ENCODE results near the gene PC. TPM values are rescaled to one million over a fixed set of nuclear protein-coding genes. Genes with fewer than 3 reads are reported as not detected.

The PC gene
- total RNA-seq, 5 donors from 2014 or later (not counting 1 experiment from before 2014, with no cell fraction given): 6.2 to 10.0 (median 7.4) TPM

- Mint-ChIP-seq H3K27me3 (no peaks in the 10 kb centered on the region), H3K9me3 (no peaks in the 10 kb centered on the region), H3K27ac (no peak overlapping the region), H3K4me1 (no peaks in the 10 kb centered on the region), H3K4me3 (no peak overlapping the region), H3K36me3 (no peaks in the 10 kb centered on the region)
- CTCF ChIA-PET: no interaction called here
- no peak for DNase-seq
- WGBS (ENCODE audit: insufficient coverage): 83% methylated on average over 3 of the region's 4 CpGs
- POLR2A ChIA-PET: no interaction called here
- ATAC-seq (replicated peaks in 1 of 4): no peak
- Histone ChIP-seq H3K27me3 (replicated peaks in 1 of 2; ENCODE audit: control insufficient read depth in 2 of 2, extremely low read depth in 1 of 2, insufficient read depth in 2 of 2, low read length in 1 of 2) (no peaks in the 10 kb centered on the region), H3K4me1 (ENCODE audit: control insufficient read depth in 1 of 2, extremely low read depth in 1 of 2, insufficient read depth in 2 of 2, low read length in 2 of 2) (no peaks in the 10 kb centered on the region), H3K27ac (ENCODE audit: low read length) (no peak overlapping the region), H3K4me3 (ENCODE audit: control insufficient read depth in 1 of 2, extremely low read depth in 1 of 2, low read length in 1 of 2) (no peak overlapping the region), H3K36me3 (ENCODE audit: control insufficient read depth in 2 of 2, extremely low read depth in 1 of 2, insufficient read depth in 1 of 2, low read length in 1 of 2) (no peaks in the 10 kb centered on the region), H3K9me3 (no peaks in the 10 kb centered on the region)
Measured at GRCh38 chr11:66910669-66911068, 47.5 kb downstream of the PC start.

DNA sequence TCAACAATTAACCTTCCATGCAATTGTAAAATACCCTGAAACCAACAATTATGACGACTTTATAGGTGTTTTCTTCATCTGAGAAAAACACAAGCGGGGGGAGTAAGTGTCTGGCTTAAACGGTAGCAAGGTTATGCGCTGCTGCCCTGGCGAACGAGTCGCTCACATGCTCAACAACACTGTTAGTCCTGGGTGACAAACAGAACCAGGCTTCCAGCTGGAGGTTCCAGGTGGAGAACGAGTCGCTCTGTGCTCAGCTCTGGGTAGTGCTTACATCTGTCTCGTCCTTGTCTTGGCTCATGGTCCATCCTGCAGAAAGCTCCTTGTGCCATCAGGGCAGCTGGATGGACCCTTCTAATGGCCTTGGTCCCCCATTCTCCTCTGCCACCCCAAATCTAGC is 48.2 kb downstream of the PC start:
- H3K27me3 Mint-ChIP-seq: no peaks in the 10 kb centered on the region
- no peaks in the 10 kb centered on the region for H3K4me1 Mint-ChIP-seq
- no peak for ATAC-seq (replicated peaks in 1 of 4)
- Histone ChIP-seq H3K36me3 (ENCODE audit: control insufficient read depth in 2 of 2, extremely low read depth in 1 of 2, insufficient read depth in 1 of 2, low read length in 1 of 2) (no peaks in the 10 kb centered on the region), H3K27me3 (replicated peaks in 1 of 2; ENCODE audit: control insufficient read depth in 2 of 2, extremely low read depth in 1 of 2, insufficient read depth in 2 of 2, low read length in 1 of 2) (no peaks in the 10 kb centered on the region), H3K4me3 (ENCODE audit: control insufficient read depth in 1 of 2, extremely low read depth in 1 of 2, low read length in 1 of 2) (no peak overlapping the region), H3K27ac (ENCODE audit: low read length) (no peak overlapping the region), H3K4me1 (ENCODE audit: control insufficient read depth in 1 of 2, extremely low read depth in 1 of 2, insufficient read depth in 2 of 2, low read length in 2 of 2) (no peaks in the 10 kb centered on the region), H3K9me3 (no peaks in the 10 kb centered on the region)
- no peak overlapping the region for H3K4me3 Mint-ChIP-seq
- DNase-seq: no peak
- 86% methylated on average over 9 of the region's 10 CpGs for WGBS (ENCODE audit: insufficient coverage)
- H3K36me3 Mint-ChIP-seq: no peaks in the 10 kb centered on the region
- H3K27ac Mint-ChIP-seq: no peak overlapping the region
- ChIA-PET POLR2A (no interaction called here), CTCF (no interaction called here)
- H3K9me3 Mint-ChIP-seq: no peaks in the 10 kb centered on the region

- Mint-ChIP-seq H3K27me3 (no peaks in the 10 kb centered on the region), H3K4me1 (no peaks in the 10 kb centered on the region), H3K27ac (no peak overlapping the region), H3K4me3 (no peak overlapping the region), H3K36me3 (no peaks in the 10 kb centered on the region), H3K9me3 (no peaks in the 10 kb centered on the region)
- no peak overlapping the region for H3K27ac ChIP-seq (ENCODE audit: low read length)
- no peak overlapping the region for H3K4me3 ChIP-seq (ENCODE audit: control insufficient read depth in 1 of 2, extremely low read depth in 1 of 2, low read length in 1 of 2)
- POLR2A ChIA-PET: no interaction called here
- no peak for ATAC-seq (replicated peaks in 1 of 4)
- no peaks in the 10 kb centered on the region for H3K9me3 ChIP-seq
- no peaks in the 10 kb centered on the region for H3K36me3 ChIP-seq (ENCODE audit: control insufficient read depth in 2 of 2, extremely low read depth in 1 of 2, insufficient read depth in 1 of 2, low read length in 1 of 2)
- WGBS (ENCODE audit: insufficient coverage): 95% methylated on average over 5 of the region's 8 CpGs
- DNase-seq: no peak
- peaks cover 0 to under 1% of the 10 kb centered on the region in 2 experiments for H3K27me3 ChIP-seq (replicated peaks in 1 of 2; ENCODE audit: control insufficient read depth in 2 of 2, extremely low read depth in 1 of 2, insufficient read depth in 2 of 2, low read length in 1 of 2)
- CTCF ChIA-PET: no interaction called here
- H3K4me1 ChIP-seq (ENCODE audit: control insufficient read depth in 1 of 2, extremely low read depth in 1 of 2, insufficient read depth in 2 of 2, low read length in 2 of 2): no peaks in the 10 kb centered on the region
Measured at GRCh38 chr11:66909181-66909580, 49.0 kb downstream of the PC start.

DNA sequence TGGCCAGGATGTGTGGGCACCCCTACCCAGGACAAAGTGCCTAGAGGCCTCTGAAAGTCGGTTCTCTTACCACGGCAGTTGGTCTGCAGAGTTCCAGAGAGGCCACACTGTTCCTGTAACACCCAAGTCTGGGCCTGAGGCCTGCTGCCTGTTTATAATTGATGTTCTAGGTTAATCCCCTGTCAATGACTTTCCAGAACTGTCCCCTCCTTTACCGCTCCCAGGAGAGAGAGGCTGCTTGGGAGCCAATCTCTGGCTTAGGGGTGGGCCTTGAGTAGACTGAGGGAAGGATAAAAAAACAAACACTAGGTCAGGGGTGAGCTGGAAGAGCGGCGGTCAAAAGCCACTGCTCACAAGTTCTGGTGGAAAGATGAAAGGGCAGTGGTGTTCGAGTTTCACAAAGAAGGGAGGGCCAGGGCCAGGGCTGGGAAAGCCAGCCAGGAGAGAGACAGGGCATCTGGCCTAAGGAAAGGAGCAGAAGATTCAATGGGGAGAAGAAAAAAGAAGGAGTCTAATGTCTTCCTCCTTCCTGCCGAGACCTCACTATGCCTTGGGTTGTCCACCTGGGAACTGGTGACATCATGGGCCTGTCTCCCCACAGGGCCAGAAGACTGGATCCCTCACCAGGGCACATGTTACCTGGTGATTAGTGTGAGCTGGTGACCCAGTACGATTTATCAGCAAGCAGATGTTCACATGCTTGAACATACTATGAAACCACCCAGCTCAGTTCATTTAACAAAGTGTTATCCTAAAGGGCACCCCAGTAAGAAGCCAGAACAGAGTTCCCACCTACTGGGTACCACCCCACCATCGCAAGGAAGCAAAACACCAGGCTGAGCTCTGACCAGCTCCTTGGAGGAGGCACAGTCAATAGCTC is 50.2 kb downstream of the PC start:
- H3K27ac Mint-ChIP-seq: no peak overlapping the region
- H3K4me3 Mint-ChIP-seq: no peak overlapping the region
- H3K4me1 Mint-ChIP-seq: no peaks in the 10 kb centered on the region
- Histone ChIP-seq H3K36me3 (ENCODE audit: control insufficient read depth in 2 of 2, extremely low read depth in 1 of 2, insufficient read depth in 1 of 2, low read length in 1 of 2) (no peaks in the 10 kb centered on the region), H3K4me3 (ENCODE audit: control insufficient read depth in 1 of 2, extremely low read depth in 1 of 2, low read length in 1 of 2) (no peak overlapping the region), H3K27me3 (replicated peaks in 1 of 2; ENCODE audit: control insufficient read depth in 2 of 2, extremely low read depth in 1 of 2, insufficient read depth in 2 of 2, low read length in 1 of 2) (peaks cover 0 to 3% of the 10 kb centered on the region in 2 experiments), H3K9me3 (no peaks in the 10 kb centered on the region), H3K4me1 (ENCODE audit: control insufficient read depth in 1 of 2, extremely low read depth in 1 of 2, insufficient read depth in 2 of 2, low read length in 2 of 2) (no peaks in the 10 kb centered on the region), H3K27ac (ENCODE audit: low read length) (no peak overlapping the region)
- no peak for DNase-seq
- 77% methylated on average over 5 of the region's 9 CpGs for WGBS (ENCODE audit: insufficient coverage)
- ATAC-seq (replicated peaks in 1 of 4): no peak
- ChIA-PET CTCF (no interaction called here), POLR2A (no interaction called here)
- no peaks in the 10 kb centered on the region for H3K27me3 Mint-ChIP-seq
- no peaks in the 10 kb centered on the region for H3K36me3 Mint-ChIP-seq
- H3K9me3 Mint-ChIP-seq: no peaks in the 10 kb centered on the region

DNA sequence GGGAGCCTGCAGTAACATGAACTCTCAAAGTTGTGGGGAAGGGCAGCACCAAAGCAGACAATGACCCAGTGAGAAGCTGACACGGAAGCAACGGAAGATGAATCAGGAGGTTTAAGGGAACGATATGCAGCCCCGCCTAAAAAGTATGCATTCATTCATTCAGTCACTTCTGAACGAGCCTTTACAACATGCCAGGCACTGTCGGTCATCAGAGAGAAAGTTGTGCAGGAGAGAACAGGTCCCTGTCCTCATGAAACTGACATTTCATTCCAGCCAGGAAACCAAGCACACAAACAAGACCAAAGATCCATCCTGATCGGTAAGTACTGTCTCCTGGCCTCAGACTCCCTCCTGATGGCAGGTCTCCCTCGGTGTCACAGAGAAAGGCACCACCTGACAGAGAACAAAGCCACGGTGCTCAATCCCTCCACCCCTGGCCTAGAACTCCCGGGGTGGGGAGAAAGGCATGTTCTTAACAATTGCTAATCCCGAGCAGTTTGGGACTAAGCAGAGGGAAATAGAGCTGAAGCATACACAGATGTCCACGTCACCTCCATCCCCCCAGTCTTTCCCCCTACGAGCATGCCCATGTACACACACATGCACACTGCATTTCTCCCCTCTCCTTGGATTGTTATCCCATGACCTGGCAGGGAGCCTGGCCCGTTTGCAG is 52.0 kb downstream of the PC start:
- DNase-seq: no peak
- Histone ChIP-seq H3K27ac (ENCODE audit: low read length) (no peak overlapping the region), H3K27me3 (replicated peaks in 1 of 2; ENCODE audit: control insufficient read depth in 2 of 2, extremely low read depth in 1 of 2, insufficient read depth in 2 of 2, low read length in 1 of 2) (peaks cover 0 to 8% of the 10 kb centered on the region in 2 experiments), H3K4me1 (ENCODE audit: control insufficient read depth in 1 of 2, extremely low read depth in 1 of 2, insufficient read depth in 2 of 2, low read length in 2 of 2) (no peaks in the 10 kb centered on the region), H3K4me3 (ENCODE audit: control insufficient read depth in 1 of 2, extremely low read depth in 1 of 2, low read length in 1 of 2) (no peak overlapping the region), H3K36me3 (ENCODE audit: control insufficient read depth in 2 of 2, extremely low read depth in 1 of 2, insufficient read depth in 1 of 2, low read length in 1 of 2) (no peaks in the 10 kb centered on the region), H3K9me3 (no peaks in the 10 kb centered on the region)
- H3K27ac Mint-ChIP-seq: no peak overlapping the region
- no peak overlapping the region for H3K4me3 Mint-ChIP-seq
- no peaks in the 10 kb centered on the region for H3K4me1 Mint-ChIP-seq
- no peaks in the 10 kb centered on the region for H3K36me3 Mint-ChIP-seq
- H3K27me3 Mint-ChIP-seq: no peaks in the 10 kb centered on the region
- ChIA-PET CTCF (no interaction called here), POLR2A (no interaction called here)
- WGBS (ENCODE audit: insufficient coverage): 86% methylated on average over 10 of the region's 14 CpGs
- ATAC-seq (replicated peaks in 1 of 4): no peak
- no peaks in the 10 kb centered on the region for H3K9me3 Mint-ChIP-seq

- H3K27ac Mint-ChIP-seq: no peak overlapping the region
- DNase-seq (no peak), ATAC-seq (replicated peaks in 1 of 4) (no peak)
- H3K27me3 Mint-ChIP-seq: no peaks in the 10 kb centered on the region
- CTCF ChIA-PET: no interaction called here
- no peaks in the 10 kb centered on the region for H3K4me1 Mint-ChIP-seq
- WGBS (ENCODE audit: insufficient coverage): no CpG with 5 or more reads among the region's 4 CpGs
- no peak overlapping the region for H3K4me3 Mint-ChIP-seq
- Histone ChIP-seq H3K9me3 (no peaks in the 10 kb centered on the region), H3K36me3 (ENCODE audit: control insufficient read depth in 2 of 2, extremely low read depth in 1 of 2, insufficient read depth in 1 of 2, low read length in 1 of 2) (no peaks in the 10 kb centered on the region), H3K27me3 (replicated peaks in 1 of 2; ENCODE audit: control insufficient read depth in 2 of 2, extremely low read depth in 1 of 2, insufficient read depth in 2 of 2, low read length in 1 of 2) (peaks cover 0 to 8% of the 10 kb centered on the region in 2 experiments), H3K4me1 (ENCODE audit: control insufficient read depth in 1 of 2, extremely low read depth in 1 of 2, insufficient read depth in 2 of 2, low read length in 2 of 2) (no peaks in the 10 kb centered on the region), H3K27ac (ENCODE audit: low read length) (no peak overlapping the region), H3K4me3 (ENCODE audit: control insufficient read depth in 1 of 2, extremely low read depth in 1 of 2, low read length in 1 of 2) (no peak overlapping the region)
- H3K36me3 Mint-ChIP-seq: no peaks in the 10 kb centered on the region
- H3K9me3 Mint-ChIP-seq: no peaks in the 10 kb centered on the region
- POLR2A ChIA-PET: no interaction called here
Measured at GRCh38 chr11:66905631-66906030, 52.6 kb downstream of the PC start.
